ENCODE results near the gene TULP1. TPM values are rescaled to one million over a fixed set of nuclear protein-coding genes. Genes with fewer than 3 reads are reported as not detected.

The TULP1 gene
- total and polyA plus RNA-seq, 2 experiments from 2014 or later: not detected

GRCh38 chr6:35483490-35483889 is 29.2 kb downstream of the TULP1 start:
- peaks cover 21% of the 10 kb centered on the region for H3K4me1 ChIP-seq (ENCODE audit: insufficient read depth)
- H3K79me2 ChIP-seq (ENCODE audit: insufficient read depth): peaks cover 36% of the 10 kb centered on the region
- no peak overlapping the region for H2AFZ ChIP-seq
- DNase-seq: no peak
- H3K4me3 ChIP-seq: no peak overlapping the region
- H3K36me3 ChIP-seq (ENCODE audit: low read depth): no peaks in the 10 kb centered on the region
- H4K20me1 ChIP-seq (ENCODE audit: insufficient read depth): no peaks in the 10 kb centered on the region
- H3K9ac ChIP-seq: no peak overlapping the region
- TF ChIP-seq EZH2 (IDR thresholded peaks at IDR 0.05; ENCODE audit: insufficient read depth, poor library complexity, severe bottlenecking): no peak
- TF ChIP-seq EZH2phosphoT487 (IDR thresholded peaks at IDR 0.05; ENCODE audit: insufficient read depth, low read depth): no peak
- H3K9me3 ChIP-seq (ENCODE audit: low read depth): no peaks in the 10 kb centered on the region
- H3K27me3 ChIP-seq (replicated peaks; ENCODE audit: insufficient read depth): no peaks in the 10 kb centered on the region
- no peaks in the 10 kb centered on the region for H3F3A ChIP-seq (ENCODE audit: insufficient read depth)
- H3K9me2 ChIP-seq (ENCODE audit: insufficient read depth): no peaks in the 10 kb centered on the region
- in situ Hi-C loops (cut with MboI): no loop called here
- no peak overlapping the region for H3K4me2 ChIP-seq (ENCODE audit: unreplicated experiment)
- 95 to 100% methylated on average over 3 of the region's 3 CpGs for WGBS, 2 experiments (ENCODE audit: low coverage in 1 of 2, low lambda C conversion rate in 2 of 2, missing lambda C conversion rate in 2 of 2)
- no peak overlapping the region for H3K27ac ChIP-seq

GRCh38 chr6:35483062-35483461 is 29.6 kb downstream of the TULP1 start:
- no peaks in the 10 kb centered on the region for H3K9me2 ChIP-seq (ENCODE audit: insufficient read depth)
- H3K27me3 ChIP-seq (replicated peaks; ENCODE audit: insufficient read depth): no peaks in the 10 kb centered on the region
- H3K9me3 ChIP-seq (ENCODE audit: low read depth): no peaks in the 10 kb centered on the region
- no peak overlapping the region for H3K9ac ChIP-seq
- no peaks in the 10 kb centered on the region for H3K36me3 ChIP-seq (ENCODE audit: low read depth)
- 98% methylated on average over 4 of the region's 4 CpGs for WGBS, 2 experiments (ENCODE audit: low coverage in 1 of 2, low lambda C conversion rate in 2 of 2, missing lambda C conversion rate in 2 of 2)
- H2AFZ ChIP-seq: no peak overlapping the region
- DNase-seq: no peak
- in situ Hi-C loops (cut with MboI): no loop called here
- TF ChIP-seq EZH2 (IDR thresholded peaks at IDR 0.05; ENCODE audit: insufficient read depth, poor library complexity, severe bottlenecking): no peak
- TF ChIP-seq EZH2phosphoT487 (IDR thresholded peaks at IDR 0.05; ENCODE audit: insufficient read depth, low read depth): no peak
- H3K79me2 ChIP-seq (ENCODE audit: insufficient read depth): peaks cover 32% of the 10 kb centered on the region
- H3F3A ChIP-seq (ENCODE audit: insufficient read depth): no peaks in the 10 kb centered on the region
- no peak overlapping the region for H3K27ac ChIP-seq
- peaks cover 18% of the 10 kb centered on the region for H3K4me1 ChIP-seq (ENCODE audit: insufficient read depth)
- H3K4me3 ChIP-seq: no peak overlapping the region
- H4K20me1 ChIP-seq (ENCODE audit: insufficient read depth): no peaks in the 10 kb centered on the region
- no peak overlapping the region for H3K4me2 ChIP-seq (ENCODE audit: unreplicated experiment)

GRCh38 chr6:35481226-35481625 is 31.5 kb downstream of the TULP1 start:
- no peaks in the 10 kb centered on the region for H3K9me2 ChIP-seq (ENCODE audit: insufficient read depth)
- in situ Hi-C loops (cut with MboI): no loop called here
- no peak for DNase-seq
- no peaks in the 10 kb centered on the region for H3K27me3 ChIP-seq (replicated peaks; ENCODE audit: insufficient read depth)
- no peaks in the 10 kb centered on the region for H3K9me3 ChIP-seq (ENCODE audit: low read depth)
- 91 to 94% methylated on average over 8 of the region's 8 CpGs for WGBS, 2 experiments (ENCODE audit: low coverage in 1 of 2, low lambda C conversion rate in 2 of 2, missing lambda C conversion rate in 2 of 2)
- H3K4me2 ChIP-seq (ENCODE audit: unreplicated experiment): no peak overlapping the region
- H3K27ac ChIP-seq: no peak overlapping the region
- 0 out of 2 replicates have a peak, but pooled peaks cover 13% of the 10 kb centered on the region for H3F3A ChIP-seq (ENCODE audit: insufficient read depth)
- H3K4me1 ChIP-seq (ENCODE audit: insufficient read depth): peaks cover 12% of the 10 kb centered on the region
- no peak overlapping the region for H3K9ac ChIP-seq
- H3K4me3 ChIP-seq: no peak overlapping the region
- H4K20me1 ChIP-seq (ENCODE audit: insufficient read depth): no peaks in the 10 kb centered on the region
- TF ChIP-seq EZH2 (IDR thresholded peaks at IDR 0.05; ENCODE audit: insufficient read depth, poor library complexity, severe bottlenecking) (no peak), EZH2phosphoT487 (IDR thresholded peaks at IDR 0.05; ENCODE audit: insufficient read depth, low read depth) (no peak)
- H2AFZ ChIP-seq: no peak overlapping the region
- no peaks in the 10 kb centered on the region for H3K36me3 ChIP-seq (ENCODE audit: low read depth)
- peaks cover 14% of the 10 kb centered on the region for H3K79me2 ChIP-seq (ENCODE audit: insufficient read depth)

GRCh38 chr6:35480176-35480575 is 32.5 kb downstream of the TULP1 start:
- WGBS, 2 experiments (ENCODE audit: low coverage in 1 of 2, low lambda C conversion rate in 2 of 2, missing lambda C conversion rate in 2 of 2): 96 to 97% methylated on average over 12 of the region's 12 CpGs
- no peaks in the 10 kb centered on the region for H3K9me3 ChIP-seq (ENCODE audit: low read depth)

GRCh38 chr6:35478259-35478658 is 34.4 kb downstream of the TULP1 start:
- no peak overlapping the region for H3K4me2 ChIP-seq (ENCODE audit: unreplicated experiment)
- peaks cover 22% of the 10 kb centered on the region for H3F3A ChIP-seq (ENCODE audit: insufficient read depth)
- 89 to 92% methylated on average over 7 of the region's 7 CpGs for WGBS, 2 experiments (ENCODE audit: low coverage in 1 of 2, low lambda C conversion rate in 2 of 2, missing lambda C conversion rate in 2 of 2)
- no peaks in the 10 kb centered on the region for H4K20me1 ChIP-seq (ENCODE audit: insufficient read depth)
- no peaks in the 10 kb centered on the region for H3K4me1 ChIP-seq (ENCODE audit: insufficient read depth)
- in situ Hi-C loops (cut with MboI): no loop called here
- DNase-seq: no peak
- H3K27ac ChIP-seq: no peak overlapping the region
- H2AFZ ChIP-seq: no peak overlapping the region
- no peak overlapping the region for H3K9ac ChIP-seq
- no peaks in the 10 kb centered on the region for H3K9me3 ChIP-seq (ENCODE audit: low read depth)
- no peaks in the 10 kb centered on the region for H3K36me3 ChIP-seq (ENCODE audit: low read depth)
- TF ChIP-seq EZH2 (IDR thresholded peaks at IDR 0.05; ENCODE audit: insufficient read depth, poor library complexity, severe bottlenecking) (no peak), EZH2phosphoT487 (IDR thresholded peaks at IDR 0.05; ENCODE audit: insufficient read depth, low read depth) (no peak)
- no peaks in the 10 kb centered on the region for H3K9me2 ChIP-seq (ENCODE audit: insufficient read depth)
- H3K4me3 ChIP-seq: no peak overlapping the region
- H3K27me3 ChIP-seq (replicated peaks; ENCODE audit: insufficient read depth): no peaks in the 10 kb centered on the region
- H3K79me2 ChIP-seq (ENCODE audit: insufficient read depth): no peaks in the 10 kb centered on the region

More at GRCh38 chr6:35480176-35480575, 32.5 kb downstream of the TULP1 start:
- DNase-seq: no peak
- in situ Hi-C loops (cut with MboI): no loop called here
- Histone ChIP-seq H3F3A (ENCODE audit: insufficient read depth) (0 out of 2 replicates have a peak, but pooled peaks cover 16% of the 10 kb centered on the region), H3K4me3 (no peak overlapping the region), H3K27me3 (replicated peaks; ENCODE audit: insufficient read depth) (no peaks in the 10 kb centered on the region), H4K20me1 (ENCODE audit: insufficient read depth) (no peaks in the 10 kb centered on the region), H3K4me2 (ENCODE audit: unreplicated experiment) (no peak overlapping the region), H3K9ac (no peak overlapping the region), H3K79me2 (ENCODE audit: insufficient read depth) (peaks cover 3% of the 10 kb centered on the region), H2AFZ (no peak overlapping the region), H3K36me3 (ENCODE audit: low read depth) (no peaks in the 10 kb centered on the region), H3K9me2 (ENCODE audit: insufficient read depth) (no peaks in the 10 kb centered on the region), H3K27ac (no peak overlapping the region), H3K4me1 (ENCODE audit: insufficient read depth) (peaks cover 7% of the 10 kb centered on the region)
- TF ChIP-seq EZH2 (IDR thresholded peaks at IDR 0.05; ENCODE audit: insufficient read depth, poor library complexity, severe bottlenecking) (no peak), EZH2phosphoT487 (IDR thresholded peaks at IDR 0.05; ENCODE audit: insufficient read depth, low read depth) (no peak)
